B cell (primary cell): ENCODE results near the gene PRTG. TPM values are rescaled to one million over a fixed set of nuclear protein-coding genes. Genes with fewer than 3 reads are reported as not detected.
A peak's percentile ranks its signal among the peaks of the same experiment; 100 is the strongest.

ENCODE experiments used
- ATAC-seq: fragments of 200-7000 bp; cut with Tn5 transposase; one replicate; pipeline ENCODE4 v1.10.0; 2021; ENCODE audit warnings: low read depth, mild to moderate bottlenecking, moderate number of reproducible peaks, moderate library complexity
- CTCF ChIA-PET: fragments of 350-600 bp; sonication (Branson Sonifier 250); formaldehyde crosslinking; loops from one replicate; lab custom pipeline; 2021; ENCODE audit warnings: antibody characterized with exemption, inconsistent platforms; lab: Charles Lee
- POLR2A ChIA-PET: fragments of 350-600 bp; sonication (Branson Sonifier 250); formaldehyde crosslinking; loops from one replicate; lab custom pipeline; 2021; ENCODE audit warnings: antibody characterized with exemption; lab: Charles Lee
- DNase-seq: peaks from one replicate; pipeline ENCODE4 v3.0.0; 2013
- H2AFZ ChIP-seq: 2 replicates; pipeline ENCODE4 v1.6.1; 2012; ENCODE audit warnings: mild to moderate bottlenecking, low read depth, low read length; ENCODE audit not compliant: insufficient read depth, poor library complexity, severe bottlenecking
- H3K27ac ChIP-seq, 2 donors: 1 replicate in 1 of 2; 2 replicates in 1 of 2; pipeline ENCODE4 v1.5.1; 2012 to 2013; ENCODE audit warnings: low read length in 2 of 2, mild to moderate bottlenecking in 2 of 2, moderate library complexity in 1 of 2
- H3K27me3 ChIP-seq, 4 experiments: fragments of 200-600 bp in 1 of 4; sonication (generic) in 1 of 4; replicated peaks in 1 of 4; 1 replicate in 2 of 4; 2 replicates in 2 of 4; pipeline versions ENCODE4 v1.6.1 to v1.7.0; 2013 to 2016; ENCODE audit warnings: low read length in 3 of 4, mild to moderate bottlenecking in 2 of 4, mixed read lengths in 1 of 4, moderate library complexity in 1 of 4; ENCODE audit not compliant: insufficient read depth in 4 of 4, control insufficient read depth in 3 of 4; ENCODE audit errors: control extremely low read depth in 1 of 4
- H3K36me3 ChIP-seq, 2 experiments: replicated peaks in 1 of 2; 1 replicate in 1 of 2; 2 replicates in 1 of 2; pipeline versions ENCODE4 v1.6.1 to v1.7.1; 2013; ENCODE audit warnings: low read length in 1 of 2; ENCODE audit not compliant: insufficient read depth in 2 of 2, control insufficient read depth in 1 of 2; ENCODE audit errors: control extremely low read depth in 1 of 2, extremely low read depth in 1 of 2
- H3K4me1 ChIP-seq, 2 donors: fragments of 200-600 bp in 1 of 2; sonication (generic) in 1 of 2; 1 replicate in 1 of 2; 2 replicates in 1 of 2; pipeline versions ENCODE4 v1.5.1 to v1.6.1; 2013 to 2017; ENCODE audit warnings: low read length in 2 of 2; ENCODE audit not compliant: control insufficient read depth in 2 of 2, insufficient read depth in 2 of 2
- H3K4me2 ChIP-seq: replicated peaks from 2 replicates; pipeline ENCODE3; 2012; ENCODE audit warnings: mild to moderate bottlenecking, low read depth, low read length; ENCODE audit not compliant: poor library complexity, severe bottlenecking
- H3K4me3 ChIP-seq, 5 experiments: fragments of 200-600 bp in 1 of 5; sonication (generic) in 1 of 5; 1 replicate in 3 of 5; 2 replicates in 2 of 5; pipeline versions ENCODE4 v1.5.1 to v1.7.0; 2011 to 2016; ENCODE audit warnings: low read length in 4 of 5, mild to moderate bottlenecking in 4 of 5, low read depth in 2 of 5, control low read depth in 1 of 5, moderate library complexity in 1 of 5; ENCODE audit not compliant: insufficient read depth in 1 of 5; ENCODE audit errors: control extremely low read depth in 1 of 5, extremely low read depth in 1 of 5
- H3K79me2 ChIP-seq: fragments of 200-600 bp; sonication (generic); one replicate; pipeline ENCODE4 v1.6.0; 2016; ENCODE audit warnings: low read length; ENCODE audit not compliant: control insufficient read depth, insufficient read depth
- H3K9ac ChIP-seq: fragments of 200-600 bp; sonication (generic); 2 replicates; pipeline ENCODE4 v1.6.1; 2017; ENCODE audit warnings: mild to moderate bottlenecking, low read length, moderate library complexity
- H3K9me3 ChIP-seq, 3 donors: one replicate each; pipeline versions ENCODE4 v1.6.1 to v1.7.1; 2013; ENCODE audit warnings: low read length in 2 of 3; ENCODE audit not compliant: control insufficient read depth in 2 of 3, insufficient read depth in 1 of 3; ENCODE audit errors: control extremely low read depth in 1 of 3
- H4K20me1 ChIP-seq: 2 replicates; pipeline ENCODE4 v1.6.0; 2012; ENCODE audit warnings: mild to moderate bottlenecking, low read length; ENCODE audit not compliant: insufficient read depth, control insufficient read depth, poor library complexity, severe bottlenecking
- H3K27ac Mint-ChIP-seq: one replicate; pipeline ENCODE4 v1.8.0; 2021; ENCODE audit warnings: mixed read lengths
- H3K27me3 Mint-ChIP-seq: one replicate; pipeline ENCODE4 v1.8.0; 2021; ENCODE audit warnings: mixed read lengths
- H3K4me1 Mint-ChIP-seq: one replicate; pipeline ENCODE4 v1.8.0; 2021; ENCODE audit warnings: mixed read lengths
- H3K4me3 Mint-ChIP-seq: one replicate; pipeline ENCODE4 v1.8.0; 2021; ENCODE audit warnings: mixed read lengths
- H3K9me3 Mint-ChIP-seq: one replicate; pipeline ENCODE4 v1.8.0; 2022; ENCODE audit warnings: mixed read lengths; ENCODE audit not compliant: insufficient read depth
- CTCF ChIP-seq: fragments of 200-600 bp; IDR thresholded peaks from one replicate; pipeline ENCODE4 v1.8.0; 2022; ENCODE audit warnings: antibody characterized with exemption, mild to moderate bottlenecking
- EZH2 ChIP-seq: IDR thresholded peaks from 2 replicates; pipeline ENCODE4 v1.6.1; 2012; ENCODE audit warnings: borderline replicate concordance, low read depth, mild to moderate bottlenecking, moderate library complexity, low read length; ENCODE audit not compliant: insufficient read depth, poor library complexity, severe bottlenecking
- WGBS: methylation state at CpG from one replicate; pipeline ENCODE4 v1.1.5; 2013; ENCODE audit warnings: missing lambda C conversion rate; ENCODE audit not compliant: insufficient coverage; 5-methylcytosine and 5-hydroxymethylcytosine counted together
- intact Hi-C: fragments of 100-400 bp; cut with micrococcal nuclease; formaldehyde crosslinking; loops from one replicate; pipeline ENCODE4 v1.10.0; 2022
- polyA plus RNA-seq: library from polyadenylated mRNA; depleted of rRNA; stranded (reverse); fragments of >200 nt; gene quantifications from 2 replicates; pipeline ENCODE4 v1.2.3, GENCODE V29; 2012
- total RNA-seq, 2 donors: library from RNA; stranded (reverse); fragments of 120-200 nt in 1 of 2; gene quantifications; 1 replicate in 1 of 2; 2 replicates in 1 of 2; pipeline versions ENCODE4 v1.2.3 to v1.2.4, GENCODE V29; 2013 to 2022

PRTG gene
- total and polyA plus RNA-seq, 2 donors (not counting 1 experiment from before 2014, with no cell fraction given) = not detected

GRCh38 chr15:55742498-55742926 lies 440 bp downstream of the PRTG start:
- TF ChIP-seq CTCF (no peak), EZH2 (no peak)
- POLR2A ChIA-PET = no interaction called here
- Mint-ChIP-seq H3K4me1 (peaks cover 6% of the 10 kb centered on the region), H3K9me3 (no peaks in the 10 kb centered on the region), H3K27me3 (peaks cover 34% of the 10 kb centered on the region), H3K27ac (no peak overlapping the region), H3K4me3 (peak overlapping the region; percentile 81)
- Histone ChIP-seq H3K4me1 (peaks cover 14 to 17% of the 10 kb centered on the region in 2 donors), H3K9ac (peak overlapping the region; percentile 52), H3K27ac (no peak overlapping the region), H3K36me3 (no peaks in the 10 kb centered on the region), H3K4me2 (peak overlapping the region; percentile 81), H3K27me3 (peaks cover 0 to 43% (median 30%) of the 10 kb centered on the region in 4 experiments), H3K4me3 (peak overlapping the region in 3 of 5 experiments; percentile 33 to 39 (median 35)), H3K9me3 (peaks cover 0 to 4% (median 0%) of the 10 kb centered on the region in 3 donors), H2AFZ (peak overlapping the region; percentile 58), H4K20me1 (no peaks in the 10 kb centered on the region), H3K79me2 (no peaks in the 10 kb centered on the region)
- intact Hi-C loops = no loop called here
- ATAC-seq (no peak), DNase-seq (peak; percentile 29)
- 1% methylated on average over 52 of the region's 52 CpGs for WGBS
- CTCF ChIA-PET = no interaction called here

- Histone ChIP-seq H4K20me1 (no peaks in the 10 kb centered on the region), H3K79me2 (no peaks in the 10 kb centered on the region), H3K27me3 (peaks cover 0 to 43% (median 30%) of the 10 kb centered on the region in 4 experiments), H3K4me3 (peak overlapping the region in 3 of 5 experiments; percentile 33 to 39 (median 35)), H3K36me3 (no peaks in the 10 kb centered on the region), H3K9me3 (peaks cover 0 to 4% (median 0%) of the 10 kb centered on the region in 3 donors), H3K27ac (no peak overlapping the region), H3K9ac (peak overlapping the region; percentile 52), H3K4me2 (peak overlapping the region; percentile 81), H2AFZ (peak overlapping the region; percentile 58), H3K4me1 (peaks cover 14 to 17% of the 10 kb centered on the region in 2 donors)
- WGBS = 2% methylated on average over 34 of the region's 34 CpGs
- H3K9me3 Mint-ChIP-seq = no peaks in the 10 kb centered on the region
- TF ChIP-seq EZH2 (no peak), CTCF (no peak)
- ATAC-seq (no peak), DNase-seq (peak; percentile 27)
- H3K4me3 Mint-ChIP-seq = no peak overlapping the region
- H3K27ac Mint-ChIP-seq = no peak overlapping the region
- intact Hi-C loops = no loop called here
- ChIA-PET POLR2A (no interaction called here), CTCF (no interaction called here)
- peaks cover 37% of the 10 kb centered on the region for H3K27me3 Mint-ChIP-seq
- H3K4me1 Mint-ChIP-seq = peaks cover 6% of the 10 kb centered on the region
Observed at GRCh38 chr15:55741833-55742497, 987 bp downstream of the PRTG start.
